GM12878 (cell line): ENCODE data around the gene PFN4. TPM values are rescaled to one million over a fixed set of nuclear protein-coding genes. Genes with fewer than 3 reads are reported as not detected.
A peak's percentile ranks its signal among the peaks of the same experiment; 100 is the strongest.

Experiments
- BMI1 ChIP-seq: fragments of 450-650 bp; IDR thresholded peaks from 2 replicates; pipeline ENCODE4 v1.6.1; 2016; ENCODE audit warnings: mild to moderate bottlenecking, moderate library complexity, borderline replicate concordance
- CBX3 ChIP-seq: fragments of 200-600 bp; sonication (generic); IDR thresholded peaks from 2 replicates; pipeline ENCODE4 v1.6.1; 2016; ENCODE audit warnings: low read depth, borderline replicate concordance
- CEBPB ChIP-seq, 2 experiments: fragments of 150-350 bp in 1 of 2; IDR thresholded peaks; 2 replicates each; pipeline ENCODE4 v1.6.1; 2012 to 2014; ENCODE audit warnings: low read depth in 2 of 2, low read length in 2 of 2, borderline replicate concordance in 1 of 2, inconsistent platforms in 1 of 2
- CHD2 ChIP-seq: IDR thresholded peaks from 2 replicates; pipeline ENCODE4 v1.6.1; 2011; ENCODE audit warnings: low read depth, low read length, improper control_type of control experiment, borderline replicate concordance
- CREB1 ChIP-seq: IDR thresholded peaks from 2 replicates; pipeline ENCODE4 v1.6.1; 2012; ENCODE audit warnings: low read depth, mild to moderate bottlenecking, inconsistent platforms
- CREM ChIP-seq: IDR thresholded peaks from 2 replicates; pipeline ENCODE4 v1.6.1; 2014; ENCODE audit warnings: antibody characterized with exemption, low read depth
- FOS ChIP-seq: IDR thresholded peaks from 3 replicates; pipeline ENCODE4 v1.6.1; 2011; ENCODE audit warnings: borderline replicate concordance; ENCODE audit not compliant: insufficient read length; ENCODE audit errors: extremely low read depth
- HDAC2 ChIP-seq: fragments of 200-600 bp; sonication (generic); IDR thresholded peaks from 2 replicates; pipeline ENCODE4 v1.6.1; 2017
- MXI1 ChIP-seq: fragments of 150-350 bp; IDR thresholded peaks from 2 replicates; pipeline ENCODE4 v1.6.1; 2011; ENCODE audit warnings: low read depth, mild to moderate bottlenecking, inconsistent platforms, low read length, improper control_type of control experiment
- NFYA ChIP-seq: IDR thresholded peaks from 2 replicates; pipeline ENCODE4 v1.6.1; 2011; ENCODE audit warnings: low read depth, mild to moderate bottlenecking, low read length, improper control_type of control experiment, borderline replicate concordance
- POLR2AphosphoS5 ChIP-seq: IDR thresholded peaks from 2 replicates; pipeline ENCODE4 v1.6.1; 2011; ENCODE audit warnings: mild to moderate bottlenecking, low read length, inconsistent platforms
- RCOR1 ChIP-seq: conservative IDR thresholded peaks from 2 replicates; pipeline ENCODE4 v1.6.1; 2012; ENCODE audit warnings: low read depth, low read length, improper control_type of control experiment
- SREBF1 ChIP-seq: IDR thresholded peaks from 2 replicates; pipeline ENCODE4 v1.6.1; 2012; ENCODE audit warnings: mild to moderate bottlenecking, low read length
- TCF3 ChIP-seq: IDR thresholded peaks from 2 replicates; pipeline ENCODE4 v1.6.1; 2012; ENCODE audit warnings: low read depth, mild to moderate bottlenecking, low read length, borderline replicate concordance; ENCODE audit not compliant: insufficient read depth
- ZBTB11 ChIP-seq: fragments of 450-650 bp; formaldehyde crosslinking; IDR thresholded peaks from 2 replicates; pipeline ENCODE4 v1.5.0; 2022; ENCODE audit warnings: mild to moderate bottlenecking, missing genetic modification characterization
- polyA plus RNA-seq, 11 experiments: library from polyadenylated mRNA; depleted of rRNA in 4 of 11; unstranded in 6 of 11; stranded (reverse) in 5 of 11; fragments of >200 nt; fragmentation: Nextera tagmentation in 4 of 11; fragmentation: Illumina TruSeq in 1 of 11; extraction: Ambion mirVana in 4 of 11; extraction: Trizol in 1 of 11; gene quantifications; 1 replicate in 1 of 11; 2 replicates in 10 of 11; pipeline versions ENCODE4 v1.2.1 to v1.2.3, GENCODE V29; 2011 to 2016; ENCODE audit warnings: inconsistent platforms in 2 of 11, missing spikeins in 2 of 11, low read depth in 1 of 11
- total RNA-seq, 4 experiments: library from RNA; depleted of rRNA in 3 of 4; stranded (reverse); fragments of >200 nt in 3 of 4; fragmentation: Illumina TruSeq in 1 of 4; extraction: Trizol in 1 of 4; gene quantifications; 2 replicates each; pipeline versions ENCODE4 v1.2.1 to v1.2.3, GENCODE V29; 2013 to 2021
- TF ChIP-seq, protein P1 (sequence below): fragments of 450-650 bp; formaldehyde crosslinking; IDR thresholded peaks from 2 replicates; pipeline ENCODE4 v1.4.0; 2020; ENCODE audit warnings: mild to moderate bottlenecking, moderate library complexity
- TF ChIP-seq, protein P2 (sequence below): IDR thresholded peaks from 2 replicates; pipeline ENCODE4 v1.6.1; 2012; ENCODE audit warnings: mild to moderate bottlenecking, low read depth, low read length
- TF ChIP-seq, protein P3 (sequence below): fragments of 450-650 bp; IDR thresholded peaks from 2 replicates; pipeline ENCODE4 v1.6.1; 2016; ENCODE audit warnings: mild to moderate bottlenecking

Gene PFN4
- total and polyA plus RNA-seq, 10 of the 15 experiments (the other 5 are each of a cell fraction or from before 2014, with no cell fraction given), result 0.12 to 2.1 (median 1.0) TPM

- TF ChIP-seq, protein P1, sequence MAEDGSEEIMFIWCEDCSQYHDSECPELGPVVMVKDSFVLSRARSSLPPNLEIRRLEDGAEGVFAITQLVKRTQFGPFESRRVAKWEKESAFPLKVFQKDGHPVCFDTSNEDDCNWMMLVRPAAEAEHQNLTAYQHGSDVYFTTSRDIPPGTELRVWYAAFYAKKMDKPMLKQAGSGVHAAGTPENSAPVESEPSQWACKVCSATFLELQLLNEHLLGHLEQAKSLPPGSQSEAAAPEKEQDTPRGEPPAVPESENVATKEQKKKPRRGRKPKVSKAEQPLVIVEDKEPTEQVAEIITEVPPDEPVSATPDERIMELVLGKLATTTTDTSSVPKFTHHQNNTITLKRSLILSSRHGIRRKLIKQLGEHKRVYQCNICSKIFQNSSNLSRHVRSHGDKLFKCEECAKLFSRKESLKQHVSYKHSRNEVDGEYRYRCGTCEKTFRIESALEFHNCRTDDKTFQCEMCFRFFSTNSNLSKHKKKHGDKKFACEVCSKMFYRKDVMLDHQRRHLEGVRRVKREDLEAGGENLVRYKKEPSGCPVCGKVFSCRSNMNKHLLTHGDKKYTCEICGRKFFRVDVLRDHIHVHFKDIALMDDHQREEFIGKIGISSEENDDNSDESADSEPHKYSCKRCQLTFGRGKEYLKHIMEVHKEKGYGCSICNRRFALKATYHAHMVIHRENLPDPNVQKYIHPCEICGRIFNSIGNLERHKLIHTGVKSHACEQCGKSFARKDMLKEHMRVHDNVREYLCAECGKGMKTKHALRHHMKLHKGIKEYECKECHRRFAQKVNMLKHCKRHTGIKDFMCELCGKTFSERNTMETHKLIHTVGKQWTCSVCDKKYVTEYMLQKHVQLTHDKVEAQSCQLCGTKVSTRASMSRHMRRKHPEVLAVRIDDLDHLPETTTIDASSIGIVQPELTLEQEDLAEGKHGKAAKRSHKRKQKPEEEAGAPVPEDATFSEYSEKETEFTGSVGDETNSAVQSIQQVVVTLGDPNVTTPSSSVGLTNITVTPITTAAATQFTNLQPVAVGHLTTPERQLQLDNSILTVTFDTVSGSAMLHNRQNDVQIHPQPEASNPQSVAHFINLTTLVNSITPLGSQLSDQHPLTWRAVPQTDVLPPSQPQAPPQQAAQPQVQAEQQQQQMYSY, result no peak
- TF ChIP-seq FOS, result no peak
- no peak for TF ChIP-seq RCOR1
- TF ChIP-seq, protein P2, sequence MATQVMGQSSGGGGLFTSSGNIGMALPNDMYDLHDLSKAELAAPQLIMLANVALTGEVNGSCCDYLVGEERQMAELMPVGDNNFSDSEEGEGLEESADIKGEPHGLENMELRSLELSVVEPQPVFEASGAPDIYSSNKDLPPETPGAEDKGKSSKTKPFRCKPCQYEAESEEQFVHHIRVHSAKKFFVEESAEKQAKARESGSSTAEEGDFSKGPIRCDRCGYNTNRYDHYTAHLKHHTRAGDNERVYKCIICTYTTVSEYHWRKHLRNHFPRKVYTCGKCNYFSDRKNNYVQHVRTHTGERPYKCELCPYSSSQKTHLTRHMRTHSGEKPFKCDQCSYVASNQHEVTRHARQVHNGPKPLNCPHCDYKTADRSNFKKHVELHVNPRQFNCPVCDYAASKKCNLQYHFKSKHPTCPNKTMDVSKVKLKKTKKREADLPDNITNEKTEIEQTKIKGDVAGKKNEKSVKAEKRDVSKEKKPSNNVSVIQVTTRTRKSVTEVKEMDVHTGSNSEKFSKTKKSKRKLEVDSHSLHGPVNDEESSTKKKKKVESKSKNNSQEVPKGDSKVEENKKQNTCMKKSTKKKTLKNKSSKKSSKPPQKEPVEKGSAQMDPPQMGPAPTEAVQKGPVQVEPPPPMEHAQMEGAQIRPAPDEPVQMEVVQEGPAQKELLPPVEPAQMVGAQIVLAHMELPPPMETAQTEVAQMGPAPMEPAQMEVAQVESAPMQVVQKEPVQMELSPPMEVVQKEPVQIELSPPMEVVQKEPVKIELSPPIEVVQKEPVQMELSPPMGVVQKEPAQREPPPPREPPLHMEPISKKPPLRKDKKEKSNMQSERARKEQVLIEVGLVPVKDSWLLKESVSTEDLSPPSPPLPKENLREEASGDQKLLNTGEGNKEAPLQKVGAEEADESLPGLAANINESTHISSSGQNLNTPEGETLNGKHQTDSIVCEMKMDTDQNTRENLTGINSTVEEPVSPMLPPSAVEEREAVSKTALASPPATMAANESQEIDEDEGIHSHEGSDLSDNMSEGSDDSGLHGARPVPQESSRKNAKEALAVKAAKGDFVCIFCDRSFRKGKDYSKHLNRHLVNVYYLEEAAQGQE, result no peak
- TF ChIP-seq, protein P3, sequence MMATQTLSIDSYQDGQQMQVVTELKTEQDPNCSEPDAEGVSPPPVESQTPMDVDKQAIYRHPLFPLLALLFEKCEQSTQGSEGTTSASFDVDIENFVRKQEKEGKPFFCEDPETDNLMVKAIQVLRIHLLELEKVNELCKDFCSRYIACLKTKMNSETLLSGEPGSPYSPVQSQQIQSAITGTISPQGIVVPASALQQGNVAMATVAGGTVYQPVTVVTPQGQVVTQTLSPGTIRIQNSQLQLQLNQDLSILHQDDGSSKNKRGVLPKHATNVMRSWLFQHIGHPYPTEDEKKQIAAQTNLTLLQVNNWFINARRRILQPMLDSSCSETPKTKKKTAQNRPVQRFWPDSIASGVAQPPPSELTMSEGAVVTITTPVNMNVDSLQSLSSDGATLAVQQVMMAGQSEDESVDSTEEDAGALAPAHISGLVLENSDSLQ, result peak; percentile 98
- peak; percentile 47; the same call in 1 of the 2 replicates for TF ChIP-seq CREM
- 0 out of 2 replicates have a peak, but pooled peaks have one; percentile 33 for TF ChIP-seq CREB1
- TF ChIP-seq CEBPB (IDR thresholded peaks at IDR 0.05; ENCODE audit: borderline replicate concordance in 1 of 2, low read depth in 2 of 2, low read length in 2 of 2), result no peak
- TF ChIP-seq ZBTB11, result no peak
- TF ChIP-seq NFYA, result no peak
- TF ChIP-seq TCF3, result 0 out of 2 replicates have a peak, but pooled peaks have one; percentile 4
- TF ChIP-seq BMI1, result no peak
- no peak for TF ChIP-seq SREBF1
- TF ChIP-seq POLR2AphosphoS5, result peak; percentile 77
- no peak for TF ChIP-seq CBX3
- no peak for TF ChIP-seq HDAC2
- TF ChIP-seq MXI1, result no peak; the same call in 1 of the 2 replicates
- TF ChIP-seq CHD2, result peak; percentile 73
Measured at GRCh38 chr2:24123195-24123921, at the start of gene PFN4, which contains the start of gene FAM228B (continued).
